H4 (cell line): Measurements from ENCODE around the gene CSF1. TPM values are rescaled to one million over a fixed set of nuclear protein-coding genes. Genes with fewer than 3 reads are reported as not detected.
"Not testable (repeated sequence)": the region's sequence is repeated elsewhere in the genome, so short reads cannot be mapped to it uniquely, and the experiment has no call there.

Source experiments
- DNase-seq: peaks from one replicate; pipeline ENCODE4 v3.0.0-alpha.2; 2015; ENCODE audit warnings: low spot score
- total RNA-seq: library from RNA; depleted of rRNA; stranded (reverse); fragments of >200 nt; shearing (Covaris generic); gene quantifications from 2 replicates; pipeline ENCODE4 v1.2.3, GENCODE V29; 2014; rRNA removed

Gene CSF1
- 15.8 and 18.9 TPM in 2 replicates for total RNA-seq

DNA sequence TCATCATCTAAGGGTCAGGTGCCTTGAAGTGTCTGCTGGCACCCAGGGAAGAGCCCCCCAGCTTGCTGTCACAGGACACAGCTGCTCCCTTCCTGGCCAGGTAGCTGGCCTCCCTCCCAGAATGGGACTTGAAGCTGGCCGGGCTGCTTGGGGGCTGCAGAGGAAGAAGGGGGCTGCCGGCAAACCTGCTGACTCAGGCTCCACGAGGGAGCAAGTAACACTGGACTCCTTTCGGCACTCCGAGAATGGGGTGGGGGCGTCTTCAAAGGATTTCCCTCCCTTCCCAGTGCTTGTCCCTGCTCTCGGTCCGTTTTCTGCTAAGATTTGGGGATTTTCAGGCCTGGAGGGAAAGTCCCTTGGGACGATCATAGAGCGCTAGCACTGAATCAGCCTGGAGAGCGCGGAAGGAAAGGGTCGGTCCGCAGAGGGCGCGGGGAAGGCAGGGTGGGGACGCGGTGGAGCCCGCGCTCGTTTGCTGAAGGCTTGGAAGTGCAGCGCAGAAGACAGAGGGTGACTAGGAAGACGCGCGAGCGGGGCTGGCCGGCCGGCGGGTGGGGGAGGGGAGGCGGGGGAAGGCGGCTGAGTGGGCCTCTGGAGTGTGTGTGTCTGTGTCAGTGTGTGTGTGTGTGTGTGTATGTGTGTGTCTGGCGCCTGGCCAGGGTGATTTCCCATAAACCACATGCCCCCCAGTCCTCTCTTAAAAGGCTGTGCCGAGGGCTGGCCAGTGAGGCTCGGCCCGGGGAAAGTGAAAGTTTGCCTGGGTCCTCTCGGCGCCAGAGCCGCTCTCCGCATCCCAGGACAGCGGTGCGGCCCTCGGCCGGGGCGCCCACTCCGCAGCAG lies at the start of gene CSF1:
Gene CSF1, plus strand, starts transcription at position 727 of the 840 bp plus-strand sequence. CDS start 175 bp downstream, outside the sequence.
- peak; percentile 55 for DNase-seq

- DNase-seq: not testable (repeated sequence)
These were observed 49.0 kb upstream of the CSF1 start for GRCh38 chr1:109861616-109862015.

DNA sequence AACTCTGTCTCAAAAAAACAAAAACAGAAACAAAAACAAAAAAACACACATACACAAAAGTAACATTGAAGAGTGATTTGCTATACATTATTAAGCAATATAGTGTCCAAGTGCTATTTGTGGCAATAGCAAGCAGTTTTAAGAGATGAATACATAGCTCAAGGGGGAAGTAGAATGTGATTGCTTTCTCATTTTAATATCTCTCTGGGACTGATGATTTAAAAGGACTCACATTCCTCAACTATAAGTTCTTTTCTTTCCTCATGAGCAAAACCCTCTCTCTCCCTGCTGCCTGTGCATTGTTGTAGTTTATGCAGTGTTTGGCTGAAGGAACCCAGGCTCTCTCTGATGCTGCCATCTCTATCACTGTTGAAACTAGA lies 47.0 kb upstream of the CSF1 start:
- DNase-seq: no peak

- peak; percentile 66 for DNase-seq
These were observed 46.4 kb upstream of the CSF1 start for GRCh38 chr1:109864047-109864822.

- DNase-seq: no peak
These were observed 45.6 kb upstream of the CSF1 start for GRCh38 chr1:109864930-109865612.

DNA sequence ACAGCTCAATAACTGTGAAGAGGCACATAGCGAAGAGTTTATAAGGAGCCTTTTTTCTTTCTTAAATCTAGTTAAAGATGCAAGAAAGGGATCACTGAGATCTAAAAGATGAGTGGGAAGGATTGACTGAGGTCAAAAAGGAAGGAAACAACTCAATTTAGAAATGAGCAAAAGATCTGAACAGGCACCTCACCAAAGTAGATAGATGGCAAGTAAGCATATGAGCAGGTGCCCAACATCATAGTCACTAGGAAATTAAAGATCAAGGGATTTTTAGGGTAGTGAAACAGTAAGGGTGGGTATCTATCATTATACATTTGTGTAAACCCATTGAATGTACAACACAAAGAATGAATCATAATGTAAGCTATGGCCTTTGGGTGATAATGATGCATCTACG lies 44.6 kb upstream of the CSF1 start:
- no peak for DNase-seq

DNA sequence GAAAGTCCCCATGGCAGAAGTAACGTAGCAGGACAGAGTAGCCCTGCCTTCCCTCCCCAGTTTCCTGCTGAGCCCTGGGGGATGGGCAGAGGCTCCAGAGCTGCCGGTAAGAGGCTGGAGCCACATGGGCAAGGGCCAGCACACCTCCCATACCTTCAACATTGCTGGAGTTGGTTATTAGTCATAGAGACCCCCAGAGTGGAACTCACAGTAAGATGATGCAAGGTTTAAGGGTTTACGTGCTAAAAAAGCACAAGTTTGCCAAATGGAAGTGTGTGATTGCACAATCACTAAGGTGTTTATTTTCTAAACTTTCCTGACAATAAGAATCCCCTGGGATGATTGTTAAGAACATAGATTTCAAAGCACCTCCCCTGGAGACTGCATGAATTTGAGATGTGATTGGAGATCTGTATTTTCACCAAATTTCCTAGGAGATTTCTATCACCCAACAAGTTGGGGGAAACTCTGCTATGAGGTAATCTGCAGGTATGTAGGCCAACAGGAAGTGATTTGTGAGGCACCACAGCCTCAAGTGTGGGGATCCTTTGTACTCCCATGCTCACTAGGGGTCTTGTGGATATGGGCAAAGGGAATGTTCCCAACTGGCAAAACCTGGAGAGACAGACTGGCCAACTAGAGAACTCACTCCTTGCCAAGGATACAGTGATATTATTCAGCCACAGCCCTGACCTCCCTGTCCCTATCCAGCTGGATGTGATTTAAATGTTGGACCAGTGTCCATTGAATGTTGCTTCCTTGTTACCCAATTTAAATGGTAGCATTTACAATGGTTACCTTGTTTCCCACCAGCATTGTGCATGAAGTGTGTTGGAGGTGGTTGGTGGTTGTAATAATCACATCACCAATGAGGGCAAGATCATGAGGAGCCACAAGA lies 37.1 kb upstream of the CSF1 start:
- peak; percentile 72 for DNase-seq

DNA sequence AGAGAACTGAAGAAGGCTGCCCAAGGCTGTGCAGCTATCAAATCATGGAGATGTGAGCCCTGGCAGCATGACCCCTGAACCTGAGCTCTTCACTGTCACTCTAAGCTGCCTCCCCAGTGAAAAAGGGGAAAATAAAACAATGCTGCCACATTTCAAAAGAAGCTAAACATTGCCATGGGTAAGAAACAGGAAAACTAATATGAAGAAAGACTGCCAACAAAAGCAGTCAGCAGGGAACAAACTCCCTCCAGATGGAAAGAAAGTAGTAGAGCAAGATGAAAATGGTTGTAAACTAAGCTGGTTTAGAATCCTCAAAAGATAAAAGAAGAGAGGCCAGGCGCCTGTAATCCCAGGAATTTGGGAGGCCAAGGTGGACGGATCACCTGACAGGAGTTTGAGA lies 36.2 kb upstream of the CSF1 start:
- no peak for DNase-seq

DNA sequence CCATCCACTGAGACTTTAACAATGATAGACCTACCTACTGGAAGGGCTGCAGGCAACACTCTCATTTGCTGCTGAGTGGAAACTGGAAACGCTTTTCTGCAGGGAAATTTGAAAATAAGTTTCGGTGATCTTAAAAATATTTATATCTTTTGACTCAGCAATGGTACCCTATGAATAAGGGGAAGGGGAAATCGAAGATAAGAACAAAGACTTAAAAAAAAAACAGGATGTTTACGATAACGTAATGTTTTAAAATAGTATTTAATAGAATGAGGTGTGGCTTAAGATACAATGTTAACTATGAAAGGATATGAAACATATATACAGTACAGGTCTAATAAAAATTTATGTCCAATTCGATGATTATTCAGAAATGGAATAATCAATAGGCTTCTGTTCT lies 34.8 kb upstream of the CSF1 start:
- no peak for DNase-seq

DNA sequence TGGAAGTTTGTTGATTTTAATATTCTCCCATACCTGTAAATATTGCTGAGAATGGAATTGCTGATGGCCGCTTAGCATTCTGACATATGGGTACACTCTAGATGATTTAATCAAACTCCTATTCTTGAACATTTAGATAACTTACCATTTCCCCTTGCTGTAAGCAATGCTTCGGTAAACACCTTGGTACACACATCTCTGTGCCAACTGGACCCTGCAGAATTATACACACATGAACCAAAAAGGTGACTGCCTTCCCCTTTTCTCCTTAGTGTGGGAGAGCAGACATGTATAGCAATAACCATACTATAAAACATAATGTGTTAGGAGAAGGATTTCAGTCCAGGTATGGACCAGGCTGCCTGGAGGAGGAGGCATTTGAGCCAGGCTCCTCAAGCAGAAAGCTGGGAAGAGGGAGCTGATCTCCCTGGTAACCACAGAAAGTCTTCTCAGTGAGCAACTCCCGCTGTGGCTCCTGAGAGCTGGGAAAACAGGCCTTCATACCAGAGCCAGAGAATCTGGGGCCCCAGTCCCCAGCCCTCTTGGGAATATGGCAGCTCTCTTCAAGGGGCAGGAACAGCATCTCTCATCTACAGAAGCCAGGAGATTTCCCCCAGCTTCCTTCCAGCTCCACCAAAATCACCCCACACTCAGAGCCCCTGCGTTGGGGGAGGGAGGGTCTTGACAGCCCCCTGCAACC lies 33.9 kb upstream of the CSF1 start:
- DNase-seq: peak; percentile 35

DNA sequence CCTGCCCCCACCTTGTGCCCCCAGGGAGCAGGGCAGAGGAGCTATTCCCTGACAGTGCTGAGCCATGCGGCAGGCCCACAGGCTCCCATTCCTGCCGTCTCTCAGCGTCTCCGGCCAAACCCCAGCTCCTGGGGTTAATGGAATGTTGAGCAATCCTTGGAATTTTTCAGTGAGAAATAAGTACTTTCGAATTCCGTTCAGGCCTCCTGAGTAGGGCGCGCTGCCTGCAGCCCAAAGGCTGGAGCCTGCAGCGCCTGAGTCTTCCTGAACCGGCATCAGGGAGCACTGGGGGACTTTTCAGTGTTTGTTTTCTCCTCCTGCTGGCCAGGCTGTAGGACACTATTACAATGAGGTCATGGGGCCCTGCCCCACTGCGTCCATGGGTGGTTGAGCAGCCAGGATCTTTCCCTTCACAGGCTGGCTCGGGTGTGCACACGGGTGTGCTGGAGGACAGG lies 33.3 kb upstream of the CSF1 start:
- peak; percentile 86 for DNase-seq

GRCh38 chr1:109877776-109878175 lies 32.9 kb upstream of the CSF1 start:
- DNase-seq: no peak

GRCh38 chr1:109878531-109879104 lies 32.0 kb upstream of the CSF1 start:
- DNase-seq: no peak

- not testable (repeated sequence) for DNase-seq
These were observed 31.3 kb upstream of the CSF1 start for GRCh38 chr1:109879371-109879770.

GRCh38 chr1:109879881-109880525 lies 30.6 kb upstream of the CSF1 start:
- DNase-seq: no peak

DNA sequence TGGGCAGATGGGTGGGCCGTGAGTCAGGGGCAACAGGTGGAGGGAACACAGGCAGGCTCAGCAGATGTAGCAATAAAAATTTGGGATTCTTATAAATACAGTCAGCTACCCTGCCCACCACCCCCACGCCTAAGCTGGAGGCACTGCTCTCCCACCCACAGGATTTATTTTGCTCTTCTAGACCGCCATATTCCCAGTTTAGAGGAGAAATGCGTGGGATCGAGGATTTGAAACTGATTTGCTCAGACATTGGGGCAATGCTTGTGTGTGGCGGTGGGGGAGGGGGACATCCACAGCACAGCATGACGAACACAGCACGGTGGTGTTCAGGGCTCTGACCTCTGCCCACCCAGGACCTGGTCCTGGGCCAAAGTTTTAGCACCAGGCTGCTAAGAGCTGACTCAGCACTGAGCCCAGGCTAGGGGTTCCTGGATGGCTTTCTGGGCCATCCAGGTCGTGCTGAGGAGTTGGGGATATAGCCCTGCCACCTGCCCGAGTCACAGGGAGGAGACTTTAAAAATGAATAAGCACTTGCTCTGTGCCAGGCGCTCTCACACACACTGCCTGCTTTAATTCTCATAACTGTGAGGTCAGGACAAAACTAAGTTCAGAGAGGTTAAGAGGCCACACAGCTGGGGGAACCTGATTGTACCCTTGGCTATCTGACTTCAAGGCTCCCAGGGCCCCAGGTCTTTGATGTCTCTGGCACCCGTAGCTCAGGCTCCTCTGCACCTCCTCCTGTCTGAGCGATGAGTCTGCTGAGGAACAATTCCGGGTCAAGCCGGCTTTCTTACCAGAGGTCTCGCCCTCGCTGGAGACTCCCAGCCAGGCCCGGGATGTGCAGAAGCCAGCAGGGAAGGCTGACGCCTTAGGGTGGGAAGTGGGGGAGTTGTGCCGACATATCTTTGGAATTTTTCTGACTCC lies 29.4 kb upstream of the CSF1 start:
- DNase-seq: no peak

DNA sequence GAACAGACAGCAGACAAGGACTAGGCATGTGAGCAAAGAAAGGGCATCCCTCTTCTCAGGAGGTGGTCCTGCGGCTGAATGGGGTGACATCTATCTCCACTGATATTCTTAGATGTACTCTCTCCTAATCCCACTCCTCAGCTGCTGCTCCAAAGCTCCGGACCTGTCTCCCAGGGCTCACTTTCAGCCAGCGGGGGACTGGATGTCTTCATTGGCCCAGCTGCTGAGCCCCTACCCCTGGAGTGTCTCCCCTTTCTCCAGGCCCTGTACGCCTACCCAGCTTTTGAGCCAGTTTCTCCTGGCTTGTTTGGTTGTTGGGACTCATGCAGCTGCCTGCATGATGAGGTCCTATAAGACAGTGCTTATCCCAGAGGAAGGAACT lies 28.8 kb upstream of the CSF1 start:
- DNase-seq: no peak
